Kidney epithelial cell (primary cell): ENCODE results near the gene MROH9. TPM values are rescaled to one million over a fixed set of nuclear protein-coding genes. Genes with fewer than 3 reads are reported as not detected.

Experiments used
- DNase-seq: peaks from one replicate; pipeline ENCODE4 v3.0.0-alpha.2; 2010; ENCODE audit warnings: low read depth
- H3K27me3 ChIP-seq: 2 replicates; pipeline ENCODE4 v1.6.0; 2011; ENCODE audit warnings: low read length; ENCODE audit not compliant: control insufficient read depth, insufficient read depth
- H3K36me3 ChIP-seq: 2 replicates; pipeline ENCODE4 v1.5.1; 2011; ENCODE audit warnings: low read length; ENCODE audit not compliant: control insufficient read depth, insufficient read depth
- H3K4me3 ChIP-seq: 2 replicates; pipeline ENCODE4 v1.5.1; 2011; ENCODE audit warnings: low read depth, mild to moderate bottlenecking, control low read depth, low read length
- total RNA-seq: library from RNA; depleted of rRNA; stranded (reverse); fragments of >200 nt; gene quantifications from 2 replicates; pipeline ENCODE4 v1.2.3, GENCODE V29; 2015
- TF ChIP-seq, protein P1 (sequence below): IDR thresholded peaks from 2 replicates; pipeline ENCODE4 v1.5.1; 2011; ENCODE audit warnings: mild to moderate bottlenecking, moderate library complexity, low read length, control low read depth, inconsistent platforms; ENCODE audit not compliant: insufficient read depth, poor library complexity, severe bottlenecking

Gene MROH9, protein sequence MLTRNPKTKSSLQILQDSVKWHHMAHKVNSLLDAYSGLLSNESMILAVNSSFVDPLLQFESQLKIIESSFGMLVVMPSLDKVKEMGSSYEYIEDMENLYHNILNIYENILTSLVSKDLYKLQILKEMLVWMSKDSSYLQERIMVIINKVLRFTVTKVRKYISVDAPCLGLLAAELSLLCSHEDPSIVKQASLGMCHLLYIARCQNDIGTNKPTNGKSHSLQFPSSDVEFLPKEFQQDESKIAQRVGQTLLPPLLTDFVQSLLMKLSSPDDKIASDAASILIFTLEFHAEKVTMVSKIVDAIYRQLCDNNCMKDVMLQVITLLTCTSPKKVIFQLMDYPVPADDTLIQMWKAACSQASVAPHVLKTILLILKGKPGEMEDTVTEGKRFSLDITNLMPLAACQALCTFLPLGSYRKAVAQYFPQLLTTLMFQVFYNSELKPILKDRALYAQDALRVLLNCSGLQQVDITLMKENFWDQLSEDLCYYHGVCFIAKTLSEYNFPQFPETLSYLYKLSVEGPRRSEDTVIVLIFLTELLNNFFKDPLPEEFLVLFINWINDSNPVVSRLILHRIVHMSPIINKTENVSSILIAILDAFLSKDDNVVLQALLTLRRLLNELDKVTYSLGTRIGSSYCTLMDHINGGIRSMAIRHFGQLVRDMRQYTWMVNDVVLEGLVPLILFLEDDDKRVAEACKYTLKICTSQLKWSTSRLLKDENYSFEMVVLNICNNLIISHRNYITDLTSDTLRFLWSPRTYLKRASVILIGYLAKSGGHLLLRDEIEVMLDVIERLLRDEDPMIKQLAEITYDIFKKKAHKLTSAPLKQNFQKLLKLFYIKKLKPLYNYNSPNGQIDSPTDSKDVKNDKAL
- not detected in 2 replicates for total RNA-seq

DNA sequence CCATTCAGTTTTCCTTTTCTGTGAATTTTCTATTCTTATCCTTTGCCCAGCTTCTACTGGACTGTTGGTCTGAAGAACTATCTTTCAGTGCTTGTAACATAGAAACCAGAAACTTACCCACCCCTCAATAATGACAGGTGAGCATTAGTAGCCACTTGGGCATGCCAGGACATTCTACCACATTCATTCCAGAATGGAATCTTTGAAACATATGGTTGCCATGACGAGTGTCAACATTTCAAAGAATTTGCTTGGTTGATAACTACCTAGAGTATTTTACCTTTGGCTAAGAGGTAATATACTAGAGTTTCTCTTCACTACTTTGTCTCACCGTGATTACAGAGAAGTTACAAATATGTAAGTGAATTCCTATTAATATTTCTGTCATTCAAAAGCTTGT is at the start of gene MROH9:
Gene MROH9, plus strand, starts transcription at position 304 of the 400 bp plus-strand sequence. CDS start 10,023 bp downstream, outside the sequence.
- Histone ChIP-seq H3K36me3 (no peaks in the 10 kb centered on the region), H3K27me3 (no peaks in the 10 kb centered on the region), H3K4me3 (no peak within 1 kb of the TSS)
- TF ChIP-seq, protein P1, sequence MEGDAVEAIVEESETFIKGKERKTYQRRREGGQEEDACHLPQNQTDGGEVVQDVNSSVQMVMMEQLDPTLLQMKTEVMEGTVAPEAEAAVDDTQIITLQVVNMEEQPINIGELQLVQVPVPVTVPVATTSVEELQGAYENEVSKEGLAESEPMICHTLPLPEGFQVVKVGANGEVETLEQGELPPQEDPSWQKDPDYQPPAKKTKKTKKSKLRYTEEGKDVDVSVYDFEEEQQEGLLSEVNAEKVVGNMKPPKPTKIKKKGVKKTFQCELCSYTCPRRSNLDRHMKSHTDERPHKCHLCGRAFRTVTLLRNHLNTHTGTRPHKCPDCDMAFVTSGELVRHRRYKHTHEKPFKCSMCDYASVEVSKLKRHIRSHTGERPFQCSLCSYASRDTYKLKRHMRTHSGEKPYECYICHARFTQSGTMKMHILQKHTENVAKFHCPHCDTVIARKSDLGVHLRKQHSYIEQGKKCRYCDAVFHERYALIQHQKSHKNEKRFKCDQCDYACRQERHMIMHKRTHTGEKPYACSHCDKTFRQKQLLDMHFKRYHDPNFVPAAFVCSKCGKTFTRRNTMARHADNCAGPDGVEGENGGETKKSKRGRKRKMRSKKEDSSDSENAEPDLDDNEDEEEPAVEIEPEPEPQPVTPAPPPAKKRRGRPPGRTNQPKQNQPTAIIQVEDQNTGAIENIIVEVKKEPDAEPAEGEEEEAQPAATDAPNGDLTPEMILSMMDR, result no peak
- no peak for DNase-seq

DNA sequence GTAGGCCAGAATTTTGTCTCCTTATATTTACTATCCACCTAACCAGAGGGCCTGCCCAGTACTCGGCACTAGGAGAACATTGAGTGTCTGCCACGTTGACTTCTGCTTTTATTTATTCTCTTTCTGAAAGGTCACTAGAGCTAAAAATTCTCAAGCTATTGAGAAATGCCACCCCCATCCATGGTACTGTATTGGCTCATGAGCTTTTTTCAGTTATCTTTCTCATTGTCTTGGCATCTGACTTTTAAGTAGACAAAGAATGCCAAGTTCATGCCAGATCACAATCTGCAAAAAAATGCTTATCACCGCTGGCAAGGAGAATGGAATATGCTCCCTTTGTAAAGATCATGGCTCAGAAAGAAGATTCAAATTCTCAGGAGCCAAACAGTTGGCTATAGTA is 49.8 kb upstream of the MROH9 start:
- DNase-seq, result no peak
- no peak overlapping the region for H3K4me3 ChIP-seq
- no peaks in the 10 kb centered on the region for H3K27me3 ChIP-seq
- H3K36me3 ChIP-seq, result no peaks in the 10 kb centered on the region
- TF ChIP-seq, protein P1, result no peak

DNA sequence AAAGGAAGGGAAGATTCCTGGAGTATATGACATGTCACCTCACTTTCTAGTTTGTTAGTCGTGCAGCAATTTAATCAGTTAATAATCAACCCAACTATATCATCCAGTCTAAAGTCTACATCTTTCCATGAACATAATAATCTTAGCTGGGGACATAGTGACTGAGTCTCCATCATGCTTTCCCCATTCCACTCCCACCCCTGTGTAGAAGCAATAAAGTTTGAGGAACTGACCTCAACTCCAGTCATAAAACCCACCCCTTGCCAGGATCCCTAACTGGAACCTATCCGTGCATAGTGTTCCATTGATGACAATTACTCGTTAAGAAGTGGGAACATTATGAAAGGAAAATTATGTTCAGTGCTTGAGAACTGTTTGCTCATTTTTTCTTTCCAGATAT is 48.9 kb upstream of the MROH9 start:
- Histone ChIP-seq H3K4me3 (no peak overlapping the region), H3K36me3 (no peaks in the 10 kb centered on the region), H3K27me3 (no peaks in the 10 kb centered on the region)
- no peak for DNase-seq
- TF ChIP-seq, protein P1, result no peak

DNA sequence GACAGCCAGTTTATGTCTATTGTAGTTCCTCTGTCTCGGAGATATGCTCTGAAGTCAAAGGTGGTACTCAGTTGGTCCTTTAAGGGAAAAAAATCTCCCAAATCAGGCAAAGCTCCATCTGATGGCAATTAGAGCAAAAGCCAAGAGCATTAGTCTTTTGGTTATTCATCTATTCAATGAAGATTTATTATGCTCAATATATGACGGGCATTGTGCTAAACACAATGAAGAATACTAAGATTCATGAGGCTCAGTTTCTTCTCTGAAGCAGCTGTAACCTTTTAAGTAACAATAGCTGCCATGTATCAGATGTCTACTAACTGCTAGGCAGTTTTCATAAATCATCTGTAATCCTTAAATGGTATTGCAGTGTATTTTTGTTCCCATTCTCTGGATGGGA is 47.6 kb upstream of the MROH9 start:
- H3K27me3 ChIP-seq, result no peaks in the 10 kb centered on the region

DNA sequence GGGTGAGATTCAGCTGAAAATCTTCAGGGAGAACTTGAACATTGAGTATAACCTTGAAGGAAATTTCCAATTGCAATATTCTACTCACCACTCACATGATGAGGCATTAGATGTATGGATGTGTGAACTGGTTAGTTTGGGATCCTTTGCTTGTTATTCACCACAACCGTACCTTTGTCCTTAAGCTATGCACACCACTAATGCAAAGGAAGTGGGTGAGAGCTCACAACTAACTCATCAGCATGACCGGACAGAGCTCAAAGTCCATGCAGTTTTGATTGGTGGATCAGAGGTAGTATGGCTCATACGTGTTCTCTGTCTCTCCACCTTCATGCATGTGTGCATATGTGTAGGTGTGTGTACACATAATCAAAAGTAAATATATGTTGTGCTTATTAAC is 43.5 kb upstream of the MROH9 start:
- no peak for DNase-seq
- no peak overlapping the region for H3K4me3 ChIP-seq
- TF ChIP-seq, protein P1, result no peak
- H3K36me3 ChIP-seq, result no peaks in the 10 kb centered on the region
- no peaks in the 10 kb centered on the region for H3K27me3 ChIP-seq

More for the DNA sequence above, 47.6 kb upstream of the MROH9 start:
- no peak overlapping the region for H3K4me3 ChIP-seq
- TF ChIP-seq, protein P1, result no peak
- DNase-seq, result no peak
- H3K36me3 ChIP-seq, result no peaks in the 10 kb centered on the region
